ENCODE data around the gene EPB41. TPM values are rescaled to one million over a fixed set of nuclear protein-coding genes. Genes with fewer than 3 reads are reported as not detected.

EPB41 gene
- total and polyA plus RNA-seq, 9 of the 15 experiments (the other 6 are each of a cell fraction or from before 2014, with no cell fraction given): 3.7 to 213 (median 141) TPM

- TF ChIP-seq ZNF23 (CRISPR knock-in tag; IDR thresholded peaks at IDR 0.05) (no peak), GTF2F1 (IDR thresholded peaks at IDR 0.05; ENCODE audit: low read depth, low read length) (no peak), PRPF4 (IDR thresholded peaks at IDR 0.05; ENCODE audit: insufficient read depth, low read depth, low read length, poor library complexity, severe bottlenecking) (no peak), CHD1 (IDR thresholded peaks at IDR 0.05; ENCODE audit: low read length) (peak; percentile 27), SIRT6 (IDR thresholded peaks at IDR 0.05; ENCODE audit: low read depth, low read length) (no peak), SMARCA4 (IDR thresholded peaks at IDR 0.05) (0 out of 2 replicates have a peak, but pooled peaks have one; percentile 11), ZNF830 (CRISPR knock-in tag; IDR thresholded peaks at IDR 0.05) (no peak), CBFA2T3 (IDR thresholded peaks at IDR 0.05) (0 out of 2 replicates have a peak, but pooled peaks have one; percentile 5), MYC (IDR thresholded peaks at IDR 0.05; ENCODE audit: low read depth, low read length) (no peak), MYC (CRISPR knock-in tag; IDR thresholded peaks at IDR 0.05; ENCODE audit: borderline replicate concordance, low read depth) (no peak), SLC30A9 (CRISPR knock-in tag; IDR thresholded peaks at IDR 0.05) (no peak), ZNF134 (CRISPR knock-in tag; conservative IDR thresholded peaks at IDR 0.05) (no peak), CREM (IDR thresholded peaks at IDR 0.05; ENCODE audit: low read depth) (no peak), SNAPC5 (CRISPR knock-in tag; IDR thresholded peaks at IDR 0.05) (no peak)
- TF ChIP-seq, protein P1, sequence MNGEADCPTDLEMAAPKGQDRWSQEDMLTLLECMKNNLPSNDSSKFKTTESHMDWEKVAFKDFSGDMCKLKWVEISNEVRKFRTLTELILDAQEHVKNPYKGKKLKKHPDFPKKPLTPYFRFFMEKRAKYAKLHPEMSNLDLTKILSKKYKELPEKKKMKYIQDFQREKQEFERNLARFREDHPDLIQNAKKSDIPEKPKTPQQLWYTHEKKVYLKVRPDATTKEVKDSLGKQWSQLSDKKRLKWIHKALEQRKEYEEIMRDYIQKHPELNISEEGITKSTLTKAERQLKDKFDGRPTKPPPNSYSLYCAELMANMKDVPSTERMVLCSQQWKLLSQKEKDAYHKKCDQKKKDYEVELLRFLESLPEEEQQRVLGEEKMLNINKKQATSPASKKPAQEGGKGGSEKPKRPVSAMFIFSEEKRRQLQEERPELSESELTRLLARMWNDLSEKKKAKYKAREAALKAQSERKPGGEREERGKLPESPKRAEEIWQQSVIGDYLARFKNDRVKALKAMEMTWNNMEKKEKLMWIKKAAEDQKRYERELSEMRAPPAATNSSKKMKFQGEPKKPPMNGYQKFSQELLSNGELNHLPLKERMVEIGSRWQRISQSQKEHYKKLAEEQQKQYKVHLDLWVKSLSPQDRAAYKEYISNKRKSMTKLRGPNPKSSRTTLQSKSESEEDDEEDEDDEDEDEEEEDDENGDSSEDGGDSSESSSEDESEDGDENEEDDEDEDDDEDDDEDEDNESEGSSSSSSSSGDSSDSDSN (IDR thresholded peaks at IDR 0.05; ENCODE audit: borderline replicate concordance in 1 of 2, low read depth in 2 of 2, low read length in 2 of 2): no peak
- TF ChIP-seq, protein P2, sequence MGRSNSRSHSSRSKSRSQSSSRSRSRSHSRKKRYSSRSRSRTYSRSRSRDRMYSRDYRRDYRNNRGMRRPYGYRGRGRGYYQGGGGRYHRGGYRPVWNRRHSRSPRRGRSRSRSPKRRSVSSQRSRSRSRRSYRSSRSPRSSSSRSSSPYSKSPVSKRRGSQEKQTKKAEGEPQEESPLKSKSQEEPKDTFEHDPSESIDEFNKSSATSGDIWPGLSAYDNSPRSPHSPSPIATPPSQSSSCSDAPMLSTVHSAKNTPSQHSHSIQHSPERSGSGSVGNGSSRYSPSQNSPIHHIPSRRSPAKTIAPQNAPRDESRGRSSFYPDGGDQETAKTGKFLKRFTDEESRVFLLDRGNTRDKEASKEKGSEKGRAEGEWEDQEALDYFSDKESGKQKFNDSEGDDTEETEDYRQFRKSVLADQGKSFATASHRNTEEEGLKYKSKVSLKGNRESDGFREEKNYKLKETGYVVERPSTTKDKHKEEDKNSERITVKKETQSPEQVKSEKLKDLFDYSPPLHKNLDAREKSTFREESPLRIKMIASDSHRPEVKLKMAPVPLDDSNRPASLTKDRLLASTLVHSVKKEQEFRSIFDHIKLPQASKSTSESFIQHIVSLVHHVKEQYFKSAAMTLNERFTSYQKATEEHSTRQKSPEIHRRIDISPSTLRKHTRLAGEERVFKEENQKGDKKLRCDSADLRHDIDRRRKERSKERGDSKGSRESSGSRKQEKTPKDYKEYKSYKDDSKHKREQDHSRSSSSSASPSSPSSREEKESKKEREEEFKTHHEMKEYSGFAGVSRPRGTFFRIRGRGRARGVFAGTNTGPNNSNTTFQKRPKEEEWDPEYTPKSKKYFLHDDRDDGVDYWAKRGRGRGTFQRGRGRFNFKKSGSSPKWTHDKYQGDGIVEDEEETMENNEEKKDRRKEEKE (IDR thresholded peaks at IDR 0.05; ENCODE audit: borderline replicate concordance in 1 of 2, control insufficient read depth in 1 of 2, low read depth in 2 of 2, low read length in 1 of 2): 0 out of 4 replicates have a peak, but pooled peaks of 1 of the 2 experiments have one; percentile 17
- TF ChIP-seq, protein P3, sequence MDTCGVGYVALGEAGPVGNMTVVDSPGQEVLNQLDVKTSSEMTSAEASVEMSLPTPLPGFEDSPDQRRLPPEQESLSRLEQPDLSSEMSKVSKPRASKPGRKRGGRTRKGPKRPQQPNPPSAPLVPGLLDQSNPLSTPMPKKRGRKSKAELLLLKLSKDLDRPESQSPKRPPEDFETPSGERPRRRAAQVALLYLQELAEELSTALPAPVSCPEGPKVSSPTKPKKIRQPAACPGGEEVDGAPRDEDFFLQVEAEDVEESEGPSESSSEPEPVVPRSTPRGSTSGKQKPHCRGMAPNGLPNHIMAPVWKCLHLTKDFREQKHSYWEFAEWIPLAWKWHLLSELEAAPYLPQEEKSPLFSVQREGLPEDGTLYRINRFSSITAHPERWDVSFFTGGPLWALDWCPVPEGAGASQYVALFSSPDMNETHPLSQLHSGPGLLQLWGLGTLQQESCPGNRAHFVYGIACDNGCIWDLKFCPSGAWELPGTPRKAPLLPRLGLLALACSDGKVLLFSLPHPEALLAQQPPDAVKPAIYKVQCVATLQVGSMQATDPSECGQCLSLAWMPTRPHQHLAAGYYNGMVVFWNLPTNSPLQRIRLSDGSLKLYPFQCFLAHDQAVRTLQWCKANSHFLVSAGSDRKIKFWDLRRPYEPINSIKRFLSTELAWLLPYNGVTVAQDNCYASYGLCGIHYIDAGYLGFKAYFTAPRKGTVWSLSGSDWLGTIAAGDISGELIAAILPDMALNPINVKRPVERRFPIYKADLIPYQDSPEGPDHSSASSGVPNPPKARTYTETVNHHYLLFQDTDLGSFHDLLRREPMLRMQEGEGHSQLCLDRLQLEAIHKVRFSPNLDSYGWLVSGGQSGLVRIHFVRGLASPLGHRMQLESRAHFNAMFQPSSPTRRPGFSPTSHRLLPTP (IDR thresholded peaks at IDR 0.05; ENCODE audit: borderline replicate concordance, extremely low read depth, insufficient read length): no peak
Observed at GRCh38 chr1:28915031-28915895, 894 bp downstream of the EPB41 start (continued).
